Activated T-cell treated with anti-CD3 and anti-CD28 coated beads for 48 hours (primary cell): ENCODE data around the gene SRSF8.
"Not testable (repeated sequence)": the region's sequence is repeated elsewhere in the genome, so short reads cannot be mapped to it uniquely, and the experiment has no call there.

Source experiments
- DNase-seq: peaks from one replicate; pipeline ENCODE4 v3.0.0-alpha.2; 2020; ENCODE audit warnings: low read depth

Gene SRSF8

DNA sequence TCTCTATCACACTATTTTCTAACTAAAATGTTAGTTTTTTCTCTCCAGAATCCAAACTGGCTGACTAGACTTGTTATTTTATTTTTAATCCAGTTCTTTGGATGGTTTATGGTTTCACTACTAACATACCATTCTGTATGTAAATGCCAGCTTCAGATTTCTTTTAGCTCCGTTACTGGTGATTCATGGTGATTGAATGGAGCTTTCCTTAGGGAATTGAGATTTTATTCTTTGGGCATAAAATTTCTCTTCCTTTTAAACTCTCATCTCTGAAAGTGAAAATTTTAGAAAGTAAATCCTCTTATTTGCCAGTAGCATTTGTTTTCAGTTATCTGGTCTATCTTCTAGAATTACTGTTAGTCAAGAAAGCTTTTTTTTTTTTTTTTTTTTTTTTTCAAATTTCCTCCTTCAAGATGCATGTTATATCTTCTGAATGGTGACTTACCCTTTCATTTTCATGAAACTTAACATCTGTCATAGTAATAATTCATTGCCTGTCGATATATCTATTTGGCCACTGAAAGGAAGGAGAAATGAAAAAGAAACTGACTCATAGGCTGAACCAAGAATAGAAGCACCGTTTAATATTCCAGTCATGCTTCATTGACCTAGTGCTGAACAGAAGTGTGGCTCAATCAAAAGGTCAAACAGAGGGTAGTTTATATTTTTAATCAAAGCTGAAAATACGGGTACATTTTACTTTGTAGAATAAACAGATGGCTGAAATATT lies 29.3 kb downstream of the SRSF8 start:
- no peak for DNase-seq

DNA sequence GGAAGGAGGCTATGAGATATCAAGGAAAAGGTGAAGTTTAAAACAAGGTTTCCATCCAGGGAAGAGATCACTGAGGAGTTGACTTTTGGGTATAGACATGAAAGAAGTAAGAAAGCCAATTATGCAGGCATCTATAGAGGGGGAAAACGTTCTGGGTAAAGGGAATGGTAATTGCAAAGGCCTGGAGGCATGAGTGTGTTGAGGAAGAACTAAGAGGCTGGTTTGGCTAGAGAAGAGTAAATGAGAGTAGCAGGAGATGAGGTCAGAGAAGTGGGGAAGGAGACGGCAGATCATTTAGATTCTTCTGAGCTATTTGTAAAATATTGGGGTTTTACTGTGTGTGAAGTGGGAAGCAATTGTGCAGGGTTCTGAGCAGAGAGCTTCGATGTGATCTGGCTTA lies 30.5 kb downstream of the SRSF8 start:
- no peak for DNase-seq

- no peak for DNase-seq
Observed at GRCh38 chr11:95098826-95099225, 32.1 kb downstream of the SRSF8 start.

DNA sequence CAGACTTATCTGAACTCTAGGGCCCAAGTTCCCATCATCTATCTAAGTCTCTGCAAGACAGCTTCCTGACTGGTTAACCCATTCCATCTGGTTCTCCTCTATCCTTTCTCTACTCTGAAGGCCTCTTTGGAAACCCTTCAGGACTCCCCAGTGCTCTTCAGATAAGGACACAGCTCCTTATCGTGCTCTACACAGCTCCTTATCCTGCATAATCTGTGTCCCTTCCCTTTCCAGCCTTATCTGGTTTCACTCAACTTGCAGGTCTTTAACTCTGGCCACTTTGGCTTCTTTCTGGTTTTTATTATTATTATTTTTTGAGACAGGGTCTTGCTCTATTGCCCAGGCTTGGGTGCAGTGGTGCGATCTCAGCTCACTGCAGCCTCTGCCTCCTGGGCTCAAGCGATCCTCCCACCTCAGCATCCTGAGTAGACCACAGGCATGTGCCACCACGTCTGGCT lies 33.5 kb downstream of the SRSF8 start:
- no peak for DNase-seq

- DNase-seq, result no peak
Observed at GRCh38 chr11:95100856-95101507, 34.3 kb downstream of the SRSF8 start.

GRCh38 chr11:95101935-95102334 lies 35.2 kb downstream of the SRSF8 start:
- DNase-seq, result no peak

DNA sequence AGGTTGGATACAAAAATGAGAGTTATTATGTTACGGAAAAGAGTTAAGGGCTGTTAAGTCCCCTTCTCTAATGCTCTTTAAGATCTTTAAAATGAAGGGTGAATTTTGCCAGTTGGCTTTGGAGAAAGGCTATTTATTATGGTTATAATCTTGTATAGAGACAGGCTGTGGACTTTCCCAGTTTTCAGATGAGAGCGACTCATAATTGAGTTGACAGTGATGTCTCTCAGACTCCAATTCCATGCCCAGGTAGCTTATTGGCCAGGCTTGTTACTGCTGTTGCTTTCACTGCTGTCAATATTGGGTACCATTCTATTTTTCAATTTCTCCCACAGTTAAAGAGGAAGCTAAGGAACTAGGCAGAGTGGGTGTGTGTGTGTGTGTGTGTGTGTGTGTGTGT lies 36.0 kb downstream of the SRSF8 start:
- DNase-seq, result no peak

DNA sequence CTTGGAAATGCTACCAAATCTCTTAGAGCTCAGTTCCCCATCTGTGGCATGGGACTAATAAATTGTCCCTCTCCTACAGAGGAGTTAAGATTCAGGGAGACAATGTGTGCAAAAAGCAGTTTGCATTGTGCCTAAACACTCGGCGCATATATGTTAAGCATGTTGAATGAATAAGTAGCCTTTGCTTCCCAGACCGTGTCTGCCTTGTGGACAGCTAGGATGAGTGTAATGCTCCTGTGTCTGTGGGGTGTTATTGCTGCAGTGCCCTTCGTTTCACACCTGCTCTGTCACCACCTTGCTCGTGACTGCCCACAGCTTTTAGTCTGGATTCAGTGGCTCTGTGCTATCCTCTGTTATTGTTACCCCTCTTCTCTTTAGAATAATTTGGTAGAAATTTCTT lies 37.0 kb downstream of the SRSF8 start:
- no peak for DNase-seq

GRCh38 chr11:95104121-95104830 lies 37.6 kb downstream of the SRSF8 start:
- DNase-seq, result no peak

GRCh38 chr11:95104856-95105255 lies 38.1 kb downstream of the SRSF8 start:
- DNase-seq, result no peak

DNA sequence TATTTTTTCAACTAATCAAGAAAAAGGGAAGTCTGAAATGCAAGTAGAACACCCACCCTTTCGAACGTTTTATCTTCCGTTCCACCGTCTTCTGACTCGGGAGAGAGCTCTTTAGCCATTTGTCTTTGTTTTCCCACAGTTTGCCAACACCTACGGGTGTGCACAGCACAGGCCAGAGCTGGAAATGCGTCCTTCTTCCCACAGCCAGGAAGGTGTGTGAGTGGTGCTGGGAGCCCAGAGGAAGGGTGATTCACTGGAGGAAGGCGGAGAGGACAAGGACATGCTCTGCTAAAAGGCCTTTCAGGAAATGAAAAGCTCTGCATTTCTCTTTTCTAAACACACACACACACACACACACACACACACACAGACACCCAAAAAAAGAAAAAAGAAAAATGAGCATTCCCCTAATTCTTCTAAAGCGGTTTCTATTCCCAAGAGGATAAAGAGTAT lies 41.5 kb downstream of the SRSF8 start:
- no peak for DNase-seq

GRCh38 chr11:95108671-95109551 lies 42.2 kb downstream of the SRSF8 start:
- DNase-seq, result no peak

- not testable (repeated sequence) for DNase-seq
Observed at GRCh38 chr11:95111471-95111870, 44.8 kb downstream of the SRSF8 start.

DNA sequence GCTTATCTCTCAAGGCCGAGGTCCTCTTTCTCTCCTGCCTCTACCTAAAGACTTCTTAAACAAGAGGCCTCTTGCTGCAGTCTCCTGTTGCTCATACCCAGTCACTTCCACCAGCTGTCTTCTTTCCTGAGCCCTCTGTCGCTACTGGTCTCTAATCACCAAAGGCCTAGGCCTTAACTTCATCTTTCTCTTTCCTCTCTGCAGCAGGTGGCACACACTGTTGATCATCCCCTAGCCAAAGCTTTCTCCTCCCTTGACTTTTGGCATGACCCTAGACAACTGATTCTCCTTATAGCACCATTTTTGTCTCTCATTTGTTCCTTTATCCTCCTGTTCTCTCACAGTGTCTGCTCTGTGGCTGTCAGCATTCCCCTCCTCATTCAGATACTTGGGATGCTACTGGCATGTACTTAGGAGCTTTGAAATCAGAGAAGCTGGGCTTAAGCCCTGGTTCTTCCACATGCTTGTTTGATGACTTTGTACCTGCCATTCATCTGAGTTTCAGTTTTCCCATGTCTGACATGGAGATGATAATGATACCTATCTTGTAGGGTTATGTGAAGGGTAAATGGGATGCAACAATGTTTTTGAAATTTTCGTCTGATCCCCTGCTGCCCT lies 45.3 kb downstream of the SRSF8 start:
- DNase-seq, result no peak

DNA sequence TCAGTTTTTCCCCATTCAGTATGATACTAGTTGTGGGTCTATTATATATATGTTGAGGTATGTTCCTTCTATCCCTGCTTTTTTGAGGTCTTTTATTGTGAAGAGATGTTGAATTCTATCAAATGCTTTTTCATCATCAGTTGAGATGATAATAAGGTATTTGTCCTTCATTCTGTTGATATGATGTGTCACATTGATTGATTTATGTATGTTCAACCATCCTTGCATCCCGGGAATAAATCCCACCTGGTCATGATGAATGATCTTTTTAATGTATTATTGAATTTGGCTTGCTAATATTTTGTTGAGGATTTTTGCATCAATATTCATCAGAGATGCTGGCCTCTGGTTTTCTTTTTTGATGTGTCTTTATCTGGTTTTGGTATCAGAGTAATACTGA lies 48.9 kb downstream of the SRSF8 start:
- no peak for DNase-seq

DNA sequence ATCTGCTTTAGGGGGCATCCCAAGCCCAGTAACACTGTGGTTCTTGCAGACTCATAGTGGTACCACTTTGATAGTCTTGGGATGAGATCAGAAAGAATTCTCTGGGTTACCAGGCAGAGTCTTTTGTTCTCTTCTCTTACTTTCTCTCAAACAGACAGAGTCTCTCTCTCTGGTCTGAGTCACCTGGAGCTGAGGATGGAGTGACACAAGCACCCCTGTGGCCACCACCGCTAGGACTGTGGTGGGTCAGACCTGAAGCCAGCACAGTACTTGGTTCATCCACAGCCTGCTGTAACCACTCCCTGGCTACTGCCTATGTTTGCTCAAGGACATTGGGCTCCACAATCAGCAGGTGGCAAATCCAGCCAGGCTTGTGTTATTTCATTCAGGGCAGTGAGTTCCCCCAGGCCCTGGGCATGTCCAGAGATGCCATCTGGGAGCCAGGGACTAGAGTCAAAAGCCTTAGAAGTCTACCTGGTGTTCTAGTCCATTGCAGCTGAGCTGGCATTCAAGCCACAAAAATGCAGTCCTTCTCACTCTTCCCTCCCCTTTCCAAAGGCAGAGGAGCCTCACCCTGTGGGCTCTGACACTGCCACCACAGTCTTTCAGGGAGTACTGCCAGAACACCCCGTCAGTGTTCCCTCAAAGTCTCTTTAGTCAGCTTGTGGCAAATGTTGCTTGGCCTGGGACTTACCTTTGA lies 52.8 kb downstream of the SRSF8 start:
- no peak for DNase-seq
